ENCODE measurements around the gene HMBS. TPM values are rescaled to one million over a fixed set of nuclear protein-coding genes. Genes with fewer than 3 reads are reported as not detected.

HMBS gene
- total RNA-seq, 6 experiments from 2014 or later: 31.1 to 45.6 (median 41.9) TPM

- no peaks in the 10 kb centered on the region for H3K9me3 Mint-ChIP-seq
- TF ChIP-seq CTCF (IDR thresholded peaks at IDR 0.05): no peak
- peaks cover 17% of the 10 kb centered on the region for H3K4me1 Mint-ChIP-seq (ENCODE audit: low read depth)
- H3K27me3 Mint-ChIP-seq (ENCODE audit: insufficient read depth): peaks cover 3% of the 10 kb centered on the region
- no peak for DNase-seq
- peaks cover 57% of the 10 kb centered on the region for H3K36me3 Mint-ChIP-seq (ENCODE audit: low read depth)
- no peak overlapping the region for H3K27ac Mint-ChIP-seq
- no peak overlapping the region for H3K4me3 Mint-ChIP-seq
Observed at GRCh38 chr11:119051440-119052162, 33.1 kb upstream of the HMBS start.

GRCh38 chr11:119052163-119052814, 32.4 kb upstream of the HMBS start:
- H3K36me3 Mint-ChIP-seq (ENCODE audit: low read depth): peaks cover 53% of the 10 kb centered on the region
- no peaks in the 10 kb centered on the region for H3K9me3 Mint-ChIP-seq
- H3K4me3 Mint-ChIP-seq: no peak overlapping the region
- H3K4me1 Mint-ChIP-seq (ENCODE audit: low read depth): peaks cover 17% of the 10 kb centered on the region
- TF ChIP-seq CTCF (IDR thresholded peaks at IDR 0.05): no peak
- H3K27ac Mint-ChIP-seq: no peak overlapping the region
- peaks cover 3% of the 10 kb centered on the region for H3K27me3 Mint-ChIP-seq (ENCODE audit: insufficient read depth)
- DNase-seq: no peak

GRCh38 chr11:119054418-119054817, 30.3 kb upstream of the HMBS start:
- H3K27ac Mint-ChIP-seq: no peak overlapping the region
- no peak for DNase-seq
- TF ChIP-seq CTCF (IDR thresholded peaks at IDR 0.05): no peak
- no peak overlapping the region for H3K4me3 Mint-ChIP-seq
- H3K4me1 Mint-ChIP-seq (ENCODE audit: low read depth): peaks cover 29% of the 10 kb centered on the region
- peaks cover 2% of the 10 kb centered on the region for H3K27me3 Mint-ChIP-seq (ENCODE audit: insufficient read depth)
- H3K36me3 Mint-ChIP-seq (ENCODE audit: low read depth): peaks cover 45% of the 10 kb centered on the region
- no peaks in the 10 kb centered on the region for H3K9me3 Mint-ChIP-seq

- H3K27me3 Mint-ChIP-seq (ENCODE audit: insufficient read depth): peaks cover 1% of the 10 kb centered on the region; the same call in 1 of the 2 replicates
- H3K4me3 Mint-ChIP-seq: peak overlapping the region; percentile 91
- TF ChIP-seq CTCF (IDR thresholded peaks at IDR 0.05): peak; percentile 56
- H3K27ac Mint-ChIP-seq: peak overlapping the region; percentile 83
- H3K9me3 Mint-ChIP-seq: no peaks in the 10 kb centered on the region
- peaks cover 37% of the 10 kb centered on the region for H3K36me3 Mint-ChIP-seq (ENCODE audit: low read depth)
- H3K4me1 Mint-ChIP-seq (ENCODE audit: low read depth): peaks cover 29% of the 10 kb centered on the region
- DNase-seq: peak; percentile 56
Observed at GRCh38 chr11:119055901-119056300, 28.8 kb upstream of the HMBS start.

- Mint-ChIP-seq H3K27me3 (ENCODE audit: insufficient read depth) (peaks cover 1% of the 10 kb centered on the region; the same call in 1 of the 2 replicates), H3K9me3 (no peaks in the 10 kb centered on the region), H3K4me3 (peak overlapping the region; percentile 91), H3K4me1 (ENCODE audit: low read depth) (peaks cover 29% of the 10 kb centered on the region), H3K27ac (peak overlapping the region; percentile 92), H3K36me3 (ENCODE audit: low read depth) (peaks cover 31% of the 10 kb centered on the region)
- no peak for TF ChIP-seq CTCF (IDR thresholded peaks at IDR 0.05)
- DNase-seq: no peak
Observed at GRCh38 chr11:119056421-119056999, 28.2 kb upstream of the HMBS start.

Data from HFFc6 (cell line).